Liver (tissue), 9 donors: Measurements from ENCODE around the gene CDH6. TPM values are rescaled to one million over a fixed set of nuclear protein-coding genes. Genes with fewer than 3 reads are reported as not detected.

Experiments used
- DNase-seq: peaks from one replicate; pipeline ENCODE4 v3.0.0-alpha.2; 2017; ENCODE audit warnings: low spot score
- H3K27ac ChIP-seq, 2 donors: one replicate each; pipeline ENCODE4 v1.7.0; 2013; ENCODE audit warnings: inconsistent platforms in 2 of 2, low read length in 2 of 2, control low read depth in 1 of 2, low read depth in 1 of 2, mild to moderate bottlenecking in 1 of 2
- H3K27me3 ChIP-seq, 4 donors: one replicate each; pipeline versions ENCODE4 v1.6.1 to v1.7.0; 2013; ENCODE audit warnings: low read length in 3 of 4, inconsistent platforms in 1 of 4, mild to moderate bottlenecking in 1 of 4, moderate library complexity in 1 of 4; ENCODE audit not compliant: control insufficient read depth in 4 of 4, insufficient read depth in 4 of 4
- H3K36me3 ChIP-seq, 4 donors: one replicate each; pipeline versions ENCODE4 v1.6.1 to v1.7.0; 2013; ENCODE audit warnings: low read length in 3 of 4, mild to moderate bottlenecking in 3 of 4, low read depth in 1 of 4, moderate library complexity in 1 of 4; ENCODE audit not compliant: control insufficient read depth in 4 of 4, insufficient read depth in 3 of 4
- H3K4me1 ChIP-seq, 4 donors: one replicate each; pipeline versions ENCODE4 v1.6.1 to v1.7.0; 2013; ENCODE audit warnings: low read length in 3 of 4, mild to moderate bottlenecking in 3 of 4, moderate library complexity in 1 of 4; ENCODE audit not compliant: control insufficient read depth in 4 of 4, insufficient read depth in 4 of 4
- H3K4me3 ChIP-seq, 3 donors: one replicate each; pipeline versions ENCODE4 v1.6.1 to v1.7.0; 2013; ENCODE audit warnings: low read length in 3 of 3, control low read depth in 1 of 3, low read depth in 1 of 3, mild to moderate bottlenecking in 1 of 3
- H3K9ac ChIP-seq, 2 donors: one replicate each; pipeline ENCODE4 v1.7.0; 2013; ENCODE audit warnings: low read length in 2 of 2, mild to moderate bottlenecking in 2 of 2, moderate library complexity in 2 of 2, control low read depth in 1 of 2, low read depth in 1 of 2
- H3K9me3 ChIP-seq, 4 donors: one replicate each; pipeline versions ENCODE4 v1.6.1 to v1.7.0; 2013; ENCODE audit warnings: low read length in 3 of 4; ENCODE audit not compliant: control insufficient read depth in 4 of 4
- EGR1 ChIP-seq, 2 donors: IDR thresholded peaks; 2 replicates each; pipeline ENCODE4 v1.6.1; 2016 to 2018; ENCODE audit warnings: antibody characterized with exemption in 2 of 2, low read depth in 2 of 2
- FOXA1 ChIP-seq: IDR thresholded peaks from 2 replicates; pipeline ENCODE4 v1.6.1; 2016; ENCODE audit warnings: antibody characterized with exemption
- FOXA2 ChIP-seq: IDR thresholded peaks from 2 replicates; pipeline ENCODE4 v1.6.1; 2016; ENCODE audit warnings: antibody characterized with exemption
- GABPA ChIP-seq, 2 donors: IDR thresholded peaks in 1 of 2; conservative IDR thresholded peaks in 1 of 2; 2 replicates each; pipeline ENCODE4 v1.6.1; 2016; ENCODE audit warnings: antibody characterized with exemption in 2 of 2, mild to moderate bottlenecking in 1 of 2, moderate library complexity in 1 of 2
- HNF4A ChIP-seq, 2 donors: conservative IDR thresholded peaks; 2 replicates each; pipeline ENCODE4 v1.6.1; 2016; ENCODE audit warnings: antibody characterized with exemption in 2 of 2, mild to moderate bottlenecking in 2 of 2
- HNF4G ChIP-seq: IDR thresholded peaks from 2 replicates; pipeline ENCODE4 v1.6.1; 2016; ENCODE audit warnings: antibody characterized with exemption
- JUND ChIP-seq, 2 donors: IDR thresholded peaks; 2 replicates each; pipeline ENCODE4 v1.6.1; 2016; ENCODE audit warnings: antibody characterized with exemption in 2 of 2
- MAX ChIP-seq: IDR thresholded peaks from 2 replicates; pipeline ENCODE4 v1.6.1; 2016; ENCODE audit warnings: antibody characterized with exemption
- NR2F2 ChIP-seq: IDR thresholded peaks from 2 replicates; pipeline ENCODE4 v1.6.1; 2016; ENCODE audit warnings: antibody characterized with exemption
- RAD21 ChIP-seq, 2 donors: IDR thresholded peaks; 2 replicates each; pipeline ENCODE4 v1.6.1; 2016; ENCODE audit warnings: antibody characterized with exemption in 2 of 2, mild to moderate bottlenecking in 2 of 2
- REST ChIP-seq: IDR thresholded peaks from 2 replicates; pipeline ENCODE4 v1.6.1; 2016; ENCODE audit warnings: antibody characterized with exemption, mild to moderate bottlenecking
- RXRA ChIP-seq, 2 donors: IDR thresholded peaks; 2 replicates each; pipeline ENCODE4 v1.6.1; 2017 to 2018; ENCODE audit warnings: antibody characterized with exemption in 2 of 2, mild to moderate bottlenecking in 1 of 2
- SP1 ChIP-seq: IDR thresholded peaks from 2 replicates; pipeline ENCODE4 v1.6.1; 2018; ENCODE audit warnings: antibody characterized with exemption, mild to moderate bottlenecking
- TAF1 ChIP-seq: conservative IDR thresholded peaks from 2 replicates; pipeline ENCODE4 v1.6.1; 2016; ENCODE audit warnings: antibody characterized with exemption, mild to moderate bottlenecking
- YY1 ChIP-seq: IDR thresholded peaks from 2 replicates; pipeline ENCODE4 v1.6.1; 2016; ENCODE audit warnings: antibody characterized with exemption, mild to moderate bottlenecking
- ZBTB33 ChIP-seq: IDR thresholded peaks from 2 replicates; pipeline ENCODE4 v1.6.1; 2016; ENCODE audit warnings: antibody characterized with exemption
- WGBS: extraction: QIAGEN DNeasy Blood & Tissue Kit; methylation state at CpG from one replicate; pipeline ENCODE4 v1.1.7; 2013; 5-methylcytosine and 5-hydroxymethylcytosine counted together
- polyA plus RNA-seq, 2 donors: library from polyadenylated mRNA; stranded (reverse) in 1 of 2; unstranded in 1 of 2; fragments of 200-250 nt in 1 of 2; fragments of >200 nt in 1 of 2; fragmentation: Nextera tagmentation in 1 of 2; extraction: Ambion mirVana in 1 of 2; gene quantifications; one replicate each; pipeline versions ENCODE4 v1.2.1 to v1.2.3, GENCODE V29; 2013 to 2015
- total RNA-seq, 2 donors: library from RNA; depleted of rRNA; stranded (reverse); fragments of >200 nt; gene quantifications; one replicate each; pipeline ENCODE4 v1.2.3, GENCODE V29; 2014
- donor health status: healthy.
- donor health status: healthy.
- donor health status: healthy.
- donor health status: healthy.
- donor health status: healthy.

Gene CDH6
- total and polyA plus RNA-seq, 4 donors = 0.18 to 3.7 (median 0.84) TPM

GRCh38 chr5:31322946-31323345 is 129.5 kb downstream of the CDH6 start:
- no peaks in the 10 kb centered on the region for H3K36me3 ChIP-seq

GRCh38 chr5:31324842-31325241 is 131.4 kb downstream of the CDH6 start:
- Histone ChIP-seq H3K4me3 (no peak overlapping the region), H3K36me3 (no peaks in the 10 kb centered on the region), H3K4me1 (no peaks in the 10 kb centered on the region), H3K9ac (no peak overlapping the region), H3K27ac (no peak overlapping the region), H3K27me3 (peaks cover 0 to 2% (median 0%) of the 10 kb centered on the region in 4 donors), H3K9me3 (no peaks in the 10 kb centered on the region)
- TF ChIP-seq HNF4G (no peak), TAF1 (no peak), RXRA (IDR thresholded peaks at IDR 0.05) (no peak), FOXA1 (no peak), NR2F2 (no peak), REST (no peak), SP1 (no peak), GABPA (IDR thresholded peaks at IDR 0.05 in 1 of 2, conservative IDR thresholded peaks at IDR 0.05 in 1 of 2) (no peak), EGR1 (IDR thresholded peaks at IDR 0.05; ENCODE audit: low read depth in 2 of 2) (no peak), MAX (no peak), HNF4A (conservative IDR thresholded peaks at IDR 0.05) (no peak), ZBTB33 (no peak), YY1 (no peak), FOXA2 (no peak), RAD21 (IDR thresholded peaks at IDR 0.05) (no peak)
- WGBS = 80% methylated on average over 3 of the region's 3 CpGs
- no peak for DNase-seq

More at GRCh38 chr5:31322946-31323345, 129.5 kb downstream of the CDH6 start:
- no peak overlapping the region for H3K9ac ChIP-seq
- no peaks in the 10 kb centered on the region for H3K4me1 ChIP-seq
- no peak overlapping the region for H3K27ac ChIP-seq
- 86% methylated on average over 18 of the region's 18 CpGs for WGBS
- H3K9me3 ChIP-seq = no peaks in the 10 kb centered on the region
- H3K27me3 ChIP-seq = peaks cover 0 to 2% (median 0%) of the 10 kb centered on the region in 4 donors
- TF ChIP-seq JUND (IDR thresholded peaks at IDR 0.05) (no peak), YY1 (no peak), FOXA2 (no peak), HNF4G (no peak), RXRA (IDR thresholded peaks at IDR 0.05) (no peak), RAD21 (IDR thresholded peaks at IDR 0.05) (no peak), TAF1 (no peak), EGR1 (IDR thresholded peaks at IDR 0.05; ENCODE audit: low read depth in 2 of 2) (no peak)
- H3K4me3 ChIP-seq = no peak overlapping the region
- no peak for DNase-seq
